Stimulated activated CD4-positive, alpha-beta T cell treated with anti-CD3 and anti-CD28 coated beads, Interleukin-2, amount 100 ng/mL, for 24 hours (primary cell): ENCODE results near the gene MGARP.

Source experiments
- DNase-seq, 2 donors: peaks; one replicate each; pipeline ENCODE4 v3.0.0-alpha.2; 2020

MGARP gene

DNA sequence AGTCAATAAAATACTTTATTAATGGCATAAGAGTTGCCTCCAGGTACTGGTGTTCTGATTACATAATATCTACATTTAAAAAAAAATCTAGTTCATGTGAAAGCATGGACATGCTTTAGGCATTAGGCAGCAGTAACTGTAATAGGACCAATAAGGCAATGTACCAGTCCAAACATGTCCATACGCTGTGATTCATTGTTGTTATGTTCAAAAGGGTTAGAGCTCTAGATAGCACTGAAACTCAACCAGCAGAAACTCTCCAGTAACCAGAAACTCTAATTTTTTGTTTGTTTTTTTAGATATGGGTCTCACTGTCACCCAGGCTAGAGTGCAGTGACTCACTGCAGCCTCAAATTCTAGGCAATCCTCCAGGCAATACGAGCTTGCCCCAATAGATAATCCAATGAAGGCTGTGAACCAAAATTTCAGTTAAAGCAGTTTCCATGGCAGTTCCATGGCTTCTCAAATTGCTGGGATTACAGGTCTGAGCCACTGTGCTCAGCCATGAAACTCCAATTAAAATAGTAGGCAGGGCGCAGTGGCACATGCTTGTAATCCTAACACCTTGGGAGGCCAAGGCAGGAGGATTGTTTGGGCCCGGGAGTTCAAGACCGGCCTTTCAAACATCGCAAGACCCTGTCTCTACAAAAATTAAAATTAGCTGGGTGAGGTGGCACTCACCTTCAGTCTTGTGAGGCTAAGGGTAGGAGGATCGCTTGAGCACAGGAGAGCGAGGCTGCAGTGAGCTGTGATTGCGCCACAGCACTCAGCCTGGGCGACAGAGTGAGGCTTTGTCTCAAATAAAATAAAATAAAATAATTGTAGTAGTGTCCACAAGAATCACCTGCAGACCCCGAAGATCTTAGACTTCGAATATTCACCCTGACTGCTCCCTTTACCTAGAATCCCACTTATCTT is 36.3 kb downstream of the MGARP start:
- DNase-seq = no peak

DNA sequence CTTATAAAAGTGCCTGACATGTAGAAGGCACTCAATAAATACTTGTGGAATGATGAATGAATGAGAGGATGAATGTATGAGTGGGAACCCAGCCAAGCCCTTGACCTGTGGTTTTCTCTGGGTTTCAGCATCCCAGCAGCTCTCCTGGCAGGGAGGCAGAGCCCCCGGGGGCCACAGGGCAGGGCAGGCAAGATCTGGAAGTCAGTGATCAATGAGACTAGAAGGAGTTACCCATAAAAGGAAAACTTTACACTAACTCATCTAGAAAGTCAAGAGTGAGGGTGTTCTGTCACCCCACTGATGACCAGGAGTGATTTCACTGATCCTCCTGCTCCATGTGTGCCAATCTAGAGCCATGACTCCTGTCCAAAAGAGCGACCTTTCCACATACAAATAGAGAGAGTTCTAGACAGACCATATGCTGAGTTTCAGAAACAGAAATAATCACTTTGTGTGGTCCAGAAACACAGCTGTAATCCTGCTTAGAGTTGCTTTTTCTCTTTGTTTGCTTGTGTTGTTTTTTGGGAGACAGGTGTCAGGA is 37.4 kb downstream of the MGARP start:
- no peak for DNase-seq

DNA sequence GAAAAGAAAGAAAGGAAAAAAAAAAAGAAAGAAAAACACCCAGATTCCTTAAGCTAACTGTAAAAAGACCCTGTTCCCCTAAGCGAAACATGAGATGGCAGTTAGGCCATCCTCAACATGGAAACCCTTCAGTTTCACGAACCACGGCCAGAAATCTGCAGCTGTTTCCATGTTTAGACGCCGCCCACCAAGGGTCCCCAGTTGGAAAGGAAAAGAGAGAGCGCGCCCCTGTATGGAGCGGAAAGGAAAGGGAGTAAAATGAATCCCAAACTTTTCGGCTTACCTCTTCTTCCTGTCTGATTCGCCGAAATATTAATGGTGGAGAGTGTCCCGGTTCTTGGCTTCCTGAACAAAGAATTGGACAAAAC is 38.3 kb downstream of the MGARP start:
- no peak for DNase-seq

DNA sequence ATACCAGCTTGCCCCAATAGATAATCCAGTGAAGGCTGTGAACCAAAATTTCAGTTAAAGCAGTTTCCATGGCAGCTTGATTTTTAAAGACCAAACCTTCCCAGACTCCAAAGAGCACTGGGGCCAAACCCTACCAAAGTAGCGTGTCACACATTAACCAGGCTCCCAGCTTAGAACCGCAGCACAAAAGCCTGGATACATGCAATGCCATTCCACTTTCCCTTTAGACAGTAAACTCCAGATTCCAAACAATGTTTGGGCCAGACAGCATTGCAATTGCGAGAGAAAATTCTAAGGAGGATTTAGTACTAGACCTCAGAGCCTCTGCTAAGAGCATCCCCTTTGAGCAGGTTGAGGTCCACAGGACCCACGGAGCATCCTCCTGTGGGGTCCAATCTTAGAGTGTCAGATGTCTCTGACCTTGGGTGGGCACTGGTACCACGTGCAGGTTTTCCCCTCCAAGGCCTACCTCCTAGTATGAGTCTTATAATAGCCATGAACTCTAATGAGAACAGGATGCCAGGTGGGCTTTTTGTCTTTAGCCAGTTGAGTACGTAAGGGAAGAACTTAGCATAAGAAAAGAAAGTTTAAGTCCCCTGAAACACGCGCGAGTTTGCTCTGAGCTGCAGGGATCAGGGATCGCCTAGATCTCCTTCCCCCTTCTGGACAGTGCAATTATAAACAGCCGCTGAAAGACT is 38.8 kb downstream of the MGARP start:
- DNase-seq = no peak

DNA sequence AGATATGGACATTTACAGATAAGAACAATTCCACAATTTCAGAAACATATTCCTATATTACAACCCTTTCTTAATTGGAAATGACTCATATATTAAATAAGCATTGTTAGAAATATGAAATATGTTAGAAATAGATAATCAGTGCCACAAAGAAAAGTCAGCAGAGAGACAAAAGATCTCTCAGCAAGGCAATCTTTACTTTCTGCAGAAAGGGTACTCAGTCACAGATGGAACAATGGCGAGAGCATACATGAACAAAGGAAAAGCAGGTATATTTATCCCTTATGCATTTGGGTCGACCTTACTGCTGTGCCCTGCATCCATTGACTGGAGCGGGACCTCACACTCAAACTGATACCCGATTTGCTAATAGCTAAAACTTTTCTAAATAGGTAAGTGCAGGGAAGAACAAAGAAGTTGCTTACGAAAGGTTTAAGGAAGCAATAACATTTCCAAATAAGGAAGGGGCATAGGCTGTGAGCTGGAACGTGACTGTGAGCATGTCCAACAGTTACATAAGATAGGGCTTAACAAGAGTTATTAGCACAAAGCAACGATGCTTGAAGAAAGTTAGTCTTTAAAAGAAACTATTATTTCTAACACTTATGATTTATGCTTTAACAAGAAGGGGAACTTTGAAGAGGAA is 40.8 kb downstream of the MGARP start:
- no peak for DNase-seq

DNA sequence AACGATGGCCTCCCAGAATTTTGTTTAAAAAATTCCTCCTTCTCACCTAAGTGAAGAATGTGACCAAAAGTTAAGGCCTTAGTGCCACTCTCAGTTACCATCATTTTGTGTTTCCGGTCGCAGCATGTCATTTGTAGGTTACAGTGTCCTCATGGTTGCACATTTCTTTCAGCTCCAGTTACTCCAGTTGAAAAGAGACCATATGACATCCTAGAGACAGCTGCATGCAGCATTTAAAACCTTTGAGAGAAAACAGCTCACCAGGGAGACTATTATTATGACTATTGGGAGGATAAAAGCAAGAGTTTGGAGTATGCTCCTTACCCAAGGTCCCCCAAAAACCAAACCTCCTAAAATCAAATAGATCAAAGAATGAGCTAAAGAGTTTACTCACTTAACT is 45.8 kb downstream of the MGARP start:
- no peak for DNase-seq

DNA sequence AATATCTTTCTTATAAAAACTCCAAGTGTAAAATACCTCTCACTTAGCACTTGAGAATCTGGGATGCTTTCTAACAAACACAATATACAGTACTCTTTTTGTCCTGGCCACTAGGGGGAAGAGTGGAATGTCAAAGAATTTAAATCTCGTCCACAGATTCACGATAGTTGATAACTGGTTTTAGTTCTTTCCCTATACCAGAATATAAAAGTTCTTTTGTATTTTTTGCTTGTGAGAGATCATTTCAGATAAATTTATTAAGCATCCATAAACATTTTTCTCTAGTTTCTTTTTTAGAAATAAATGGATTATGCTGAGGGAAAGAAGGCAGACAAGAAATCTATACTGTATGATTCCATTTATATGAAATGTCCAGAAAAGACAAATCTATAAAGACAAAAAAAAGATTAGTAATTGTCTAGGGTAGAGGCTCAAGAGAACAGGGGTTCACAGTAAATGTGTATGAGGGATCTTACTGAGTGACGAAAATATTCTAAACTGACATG is 50.4 kb downstream of the MGARP start:
- no peak for DNase-seq

DNA sequence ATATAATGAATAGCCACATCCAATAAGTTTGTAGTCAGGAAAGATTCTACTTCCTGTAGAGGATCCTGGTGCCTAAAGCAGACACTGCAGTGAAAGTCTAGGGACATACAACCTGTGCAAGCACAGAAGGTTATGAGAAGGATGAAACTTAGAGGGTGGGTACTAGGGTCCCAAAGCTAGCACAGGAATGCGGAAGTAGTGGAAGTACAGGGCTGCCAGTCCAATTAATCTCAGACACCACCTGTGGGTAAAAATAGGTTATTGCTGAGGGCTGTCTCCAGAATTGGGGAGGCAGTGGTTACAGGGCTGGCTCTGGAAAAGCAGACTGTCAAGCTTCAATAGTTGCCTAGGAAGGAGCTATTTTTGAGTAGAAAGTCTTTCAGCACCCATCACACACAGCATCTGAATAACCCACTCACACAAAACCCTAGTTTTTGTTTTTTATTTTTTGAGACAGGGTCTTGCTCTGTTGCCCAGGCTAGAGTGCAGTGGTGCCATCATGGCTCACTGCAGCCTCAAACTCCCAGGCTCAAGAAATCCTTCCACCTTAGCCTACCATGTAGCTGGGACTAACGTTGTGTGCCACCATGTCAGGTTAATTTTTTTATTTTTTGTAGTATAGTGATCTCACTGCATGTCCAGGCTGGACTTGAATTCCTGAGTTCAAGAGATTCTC is 52.2 kb downstream of the MGARP start:
- no peak for DNase-seq

DNA sequence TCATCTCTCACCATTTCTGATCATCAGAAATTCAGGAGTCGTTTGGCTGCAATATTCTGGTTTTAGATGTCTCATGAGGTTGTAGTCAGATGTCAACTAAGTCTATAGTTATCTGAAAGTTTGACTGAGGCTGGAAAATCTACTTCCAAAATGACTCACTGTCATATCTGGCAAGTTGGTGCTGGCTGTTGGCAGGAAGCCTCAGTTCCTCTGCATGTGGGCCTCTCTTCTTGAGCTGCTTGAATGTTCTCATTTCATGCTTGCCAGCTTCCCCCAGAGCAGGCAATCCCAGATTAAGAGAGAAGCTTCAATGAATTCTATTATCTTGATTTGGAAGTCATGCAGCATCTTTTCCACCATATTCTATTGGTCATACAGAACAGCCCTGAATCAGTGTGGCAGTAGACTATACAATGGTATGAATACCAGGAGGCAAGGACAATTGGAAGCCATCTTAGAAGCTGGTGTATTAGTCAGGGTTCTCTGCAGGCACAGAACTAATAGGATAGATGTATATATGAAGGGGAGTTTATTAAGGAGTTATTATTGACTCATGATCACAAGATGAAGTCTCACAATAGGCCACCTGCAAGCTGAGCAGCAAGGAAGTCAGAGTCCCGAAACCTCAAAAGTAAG is 56.2 kb downstream of the MGARP start:
- DNase-seq = peak in 1 of 2 donors; percentile 26

DNA sequence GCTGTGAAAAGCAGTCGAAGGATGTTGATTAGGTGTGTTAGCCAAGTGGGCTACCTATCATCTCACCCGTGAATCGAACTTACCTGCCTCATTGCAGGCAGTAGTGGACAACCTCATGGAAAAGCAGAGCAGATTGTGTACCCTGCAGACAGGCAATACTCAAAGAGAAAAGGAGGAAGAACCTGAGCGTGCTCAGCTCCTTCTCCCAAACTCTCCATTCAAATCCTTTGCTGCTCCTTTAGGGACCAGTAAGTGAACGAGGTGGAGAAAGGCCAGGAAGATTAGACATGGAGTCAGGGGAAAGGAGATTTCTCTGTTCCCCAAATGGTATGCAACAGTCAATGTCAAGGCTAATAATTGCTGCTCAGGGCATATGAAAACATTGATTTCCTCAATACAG is 57.8 kb downstream of the MGARP start:
- DNase-seq = no peak

DNA sequence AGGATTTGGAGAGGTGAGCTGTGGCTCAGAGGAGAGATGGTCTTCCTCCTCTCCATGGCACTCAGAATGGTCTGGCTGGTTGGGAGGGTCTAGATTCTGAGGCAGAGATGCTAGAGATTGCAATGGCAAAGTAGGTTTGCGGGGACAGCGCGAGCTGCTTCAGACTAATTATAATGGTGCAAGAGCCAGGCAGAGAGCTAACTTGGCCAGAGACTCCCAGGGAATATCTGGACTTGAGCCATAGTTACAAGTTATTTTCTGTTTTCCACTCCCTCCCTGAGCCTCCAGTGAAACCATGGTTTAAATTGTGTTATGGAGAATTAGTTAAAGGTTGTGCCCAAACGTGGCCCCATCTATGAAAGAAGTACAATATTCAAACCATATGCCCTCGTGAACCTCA is 58.3 kb downstream of the MGARP start:
- no peak for DNase-seq

DNA sequence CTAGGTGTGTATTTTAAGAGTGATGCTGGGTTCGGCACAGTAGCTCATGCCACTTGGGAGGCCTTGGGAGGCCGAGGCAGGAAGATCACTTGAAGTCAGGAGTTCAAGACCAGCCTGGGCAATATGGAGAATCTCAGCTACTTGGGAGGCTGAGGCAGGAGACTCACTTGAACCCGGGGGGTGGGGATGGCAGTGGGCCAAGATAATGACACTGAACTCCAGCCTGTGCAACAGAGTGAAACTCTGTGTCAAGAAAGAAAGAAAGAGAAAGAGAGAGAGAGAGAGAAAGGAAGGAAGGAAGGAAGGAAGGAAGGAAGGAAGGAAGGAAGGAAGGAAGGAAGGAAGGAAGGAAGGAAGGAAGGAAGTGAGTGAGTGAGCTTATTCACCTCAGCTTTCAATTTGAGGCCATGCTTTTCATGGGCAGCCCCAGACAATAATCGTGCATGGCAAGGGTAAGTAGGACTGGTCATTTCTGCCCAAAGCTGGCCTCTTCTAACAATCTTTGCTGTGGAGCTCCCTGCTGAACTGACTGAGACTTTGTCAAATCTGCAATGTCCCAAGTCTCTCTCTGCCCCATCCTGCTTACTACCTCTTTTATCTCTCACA is 60.5 kb downstream of the MGARP start:
- no peak for DNase-seq
